Activated naive CD4-positive, alpha-beta T cell treated with anti-CD3 and anti-CD28 coated beads, Interleukin-2, amount 10 ng/mL, durations not matched to agents 7 days and 5 days (primary cell): ENCODE results near the gene VWA1.
"Not testable (repeated sequence)": the region's sequence is repeated elsewhere in the genome, so short reads cannot be mapped to it uniquely, and the experiment has no call there.

ENCODE experiments used
- CTCF ChIA-PET: fragments of 350-600 bp; sonication (Branson Sonifier 250); formaldehyde crosslinking; loops from one replicate; lab custom pipeline; 2021; ENCODE audit warnings: antibody characterized with exemption; lab: Charles Lee
- DNase-seq: peaks from one replicate; pipeline ENCODE4 v3.0.0-alpha.2; 2020
- H3K27ac Mint-ChIP-seq: one replicate; pipeline ENCODE4 v1.8.0; 2021; ENCODE audit warnings: mild to moderate bottlenecking, moderate library complexity, mixed read lengths
- H3K27me3 Mint-ChIP-seq: one replicate; pipeline ENCODE4 v1.8.0; 2021; ENCODE audit warnings: mild to moderate bottlenecking, mixed read lengths
- H3K36me3 Mint-ChIP-seq: one replicate; pipeline ENCODE4 v1.8.0; 2021; ENCODE audit warnings: mixed read lengths
- H3K4me1 Mint-ChIP-seq: one replicate; pipeline ENCODE4 v1.8.0; 2021; ENCODE audit warnings: mixed read lengths
- H3K4me3 Mint-ChIP-seq: one replicate; pipeline ENCODE4 v1.8.0; 2021; ENCODE audit warnings: mild to moderate bottlenecking, moderate library complexity, mixed read lengths
- H3K9me3 Mint-ChIP-seq: one replicate; pipeline ENCODE4 v1.8.0; 2021; ENCODE audit warnings: mixed read lengths

The VWA1 gene

DNA sequence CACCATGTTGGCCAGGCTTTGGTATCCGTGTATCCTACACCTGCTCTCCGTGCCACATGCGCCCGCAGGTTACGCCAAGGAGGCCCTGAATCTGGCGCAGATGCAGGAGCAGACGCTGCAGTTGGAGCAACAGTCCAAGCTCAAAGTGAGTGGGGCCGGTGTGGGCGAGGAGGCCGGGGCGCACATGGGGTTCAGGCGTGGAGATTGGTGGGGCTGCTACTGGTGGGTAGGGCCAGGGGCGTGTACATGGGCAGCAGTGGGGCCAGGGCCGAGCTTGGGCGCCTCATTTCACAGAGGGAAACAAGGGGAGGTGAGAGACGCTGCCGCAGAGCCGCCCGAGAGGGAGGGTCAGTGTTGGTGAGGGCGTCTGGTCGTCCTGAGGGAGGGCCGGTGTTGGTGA is 41.7 kb downstream of the VWA1 start:
- Mint-ChIP-seq H3K4me3 (no peak overlapping the region), H3K4me1 (peaks cover 13% of the 10 kb centered on the region), H3K27ac (no peak overlapping the region), H3K27me3 (no peaks in the 10 kb centered on the region), H3K9me3 (no peaks in the 10 kb centered on the region), H3K36me3 (peaks cover 18% of the 10 kb centered on the region)
- DNase-seq: no peak
- CTCF ChIA-PET: no interaction called here

- DNase-seq: no peak
- Mint-ChIP-seq H3K9me3 (no peaks in the 10 kb centered on the region), H3K27me3 (no peaks in the 10 kb centered on the region), H3K27ac (no peak overlapping the region), H3K36me3 (peaks cover 19% of the 10 kb centered on the region), H3K4me1 (no peaks in the 10 kb centered on the region), H3K4me3 (no peak overlapping the region)
- CTCF ChIA-PET: no interaction called here
These were observed 44.3 kb downstream of the VWA1 start for GRCh38 chr1:1479547-1480487.

DNA sequence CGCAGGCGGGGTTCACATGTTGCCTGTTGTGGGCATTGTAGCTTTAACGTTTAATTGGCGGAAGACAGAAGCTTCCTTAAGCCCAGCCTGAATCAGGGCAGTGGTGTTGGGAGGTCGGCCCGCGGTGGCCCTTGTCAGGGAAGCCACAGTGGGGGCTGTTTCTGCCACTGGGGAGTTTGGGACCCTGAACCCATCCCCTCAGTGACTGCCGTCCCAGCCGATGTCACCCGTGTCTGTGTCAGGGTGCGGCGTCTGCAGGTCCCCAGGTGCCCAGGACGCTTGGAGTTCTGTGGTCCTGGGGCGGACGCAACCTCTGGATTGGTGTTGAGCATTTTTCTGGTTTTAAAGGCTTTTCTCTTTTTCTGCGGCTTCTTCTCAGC is 45.0 kb downstream of the VWA1 start:
- CTCF ChIA-PET, H3K27ac Mint-ChIP-seq, H3K4me1 Mint-ChIP-seq, DNase-seq, H3K27me3 Mint-ChIP-seq, H3K9me3 Mint-ChIP-seq, H3K4me3 Mint-ChIP-seq: not testable (repeated sequence)
- peaks cover 19% of the 10 kb centered on the region for H3K36me3 Mint-ChIP-seq

DNA sequence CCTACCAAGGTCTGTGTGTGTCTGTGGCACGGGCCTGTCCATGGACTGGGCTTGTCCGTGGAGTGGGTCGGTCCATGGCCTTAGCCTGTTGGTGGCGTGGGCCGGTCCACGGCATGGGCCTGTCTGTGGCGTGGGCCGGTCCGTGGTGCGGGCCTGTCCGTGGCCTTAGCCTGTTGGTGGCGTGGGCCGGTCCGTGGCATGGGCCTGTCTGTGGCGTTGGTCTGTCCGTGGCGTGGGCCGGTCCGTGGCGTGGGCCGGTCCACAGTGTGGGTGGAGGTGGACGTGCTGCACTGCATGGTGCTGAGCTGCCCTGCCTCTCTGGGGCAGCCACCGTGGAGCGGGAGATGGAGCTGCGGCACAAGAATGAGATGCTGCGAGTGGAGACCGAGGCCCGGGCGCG is 46.3 kb downstream of the VWA1 start:
- H3K27me3 Mint-ChIP-seq, H3K4me3 Mint-ChIP-seq, H3K9me3 Mint-ChIP-seq, DNase-seq, H3K27ac Mint-ChIP-seq, H3K4me1 Mint-ChIP-seq, CTCF ChIA-PET: not testable (repeated sequence)
- H3K36me3 Mint-ChIP-seq: peaks cover 19% of the 10 kb centered on the region

- no peak for DNase-seq
- no peaks in the 10 kb centered on the region for H3K27me3 Mint-ChIP-seq
- H3K36me3 Mint-ChIP-seq: peaks cover 17% of the 10 kb centered on the region
- H3K27ac Mint-ChIP-seq: no peak overlapping the region
- CTCF ChIA-PET: no interaction called here
- no peaks in the 10 kb centered on the region for H3K4me1 Mint-ChIP-seq
- no peaks in the 10 kb centered on the region for H3K9me3 Mint-ChIP-seq
- H3K4me3 Mint-ChIP-seq: no peak overlapping the region
These were observed 47.4 kb downstream of the VWA1 start for GRCh38 chr1:1482856-1483255.

GRCh38 chr1:1483714-1484113 is 48.2 kb downstream of the VWA1 start:
- Mint-ChIP-seq H3K27ac (no peak overlapping the region), H3K36me3 (peaks cover 17% of the 10 kb centered on the region), H3K9me3 (no peaks in the 10 kb centered on the region), H3K4me1 (no peaks in the 10 kb centered on the region), H3K27me3 (no peaks in the 10 kb centered on the region), H3K4me3 (no peak overlapping the region)
- CTCF ChIA-PET: no interaction called here
- no peak for DNase-seq

DNA sequence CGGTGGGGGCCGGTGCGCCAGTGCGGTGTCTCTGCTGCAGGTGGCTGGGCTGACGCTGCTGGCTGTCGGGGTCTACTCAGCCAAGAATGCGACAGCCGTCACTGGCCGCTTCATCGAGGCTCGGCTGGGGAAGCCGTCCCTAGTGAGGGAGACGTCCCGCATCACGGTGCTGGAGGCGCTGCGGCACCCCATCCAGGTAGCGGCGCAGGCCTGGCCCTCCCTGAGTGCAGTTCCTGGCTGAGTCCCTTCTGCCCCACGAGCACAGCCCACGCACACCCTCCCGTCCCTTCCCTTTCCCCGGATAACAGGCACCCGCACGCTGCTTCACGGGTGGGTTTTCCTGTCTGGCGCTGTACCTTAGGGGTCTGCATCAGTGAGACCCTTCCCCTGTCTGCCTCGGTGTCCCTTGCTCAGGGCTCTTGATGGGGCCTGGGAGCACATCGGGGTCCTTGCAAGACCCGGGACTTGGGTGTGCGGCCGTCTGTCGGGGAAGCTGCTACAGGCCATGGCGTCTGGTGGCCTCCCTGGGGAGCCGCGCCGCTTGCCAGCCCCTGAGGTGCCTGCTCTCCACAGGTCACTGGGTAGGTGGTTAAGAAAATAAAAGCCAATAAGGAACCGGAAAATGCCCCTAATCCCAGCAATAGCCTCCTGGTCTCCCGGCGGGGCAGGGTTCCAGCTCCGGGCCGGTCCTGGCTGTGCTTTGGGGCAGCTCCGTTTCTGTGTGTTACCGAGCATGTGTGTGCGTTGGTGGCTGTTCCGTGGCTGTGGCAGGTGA is 49.7 kb downstream of the VWA1 start:
- CTCF ChIA-PET, DNase-seq, H3K27me3 Mint-ChIP-seq, H3K9me3 Mint-ChIP-seq, H3K27ac Mint-ChIP-seq, H3K4me3 Mint-ChIP-seq, H3K4me1 Mint-ChIP-seq: not testable (repeated sequence)
- H3K36me3 Mint-ChIP-seq: peaks cover 17% of the 10 kb centered on the region

DNA sequence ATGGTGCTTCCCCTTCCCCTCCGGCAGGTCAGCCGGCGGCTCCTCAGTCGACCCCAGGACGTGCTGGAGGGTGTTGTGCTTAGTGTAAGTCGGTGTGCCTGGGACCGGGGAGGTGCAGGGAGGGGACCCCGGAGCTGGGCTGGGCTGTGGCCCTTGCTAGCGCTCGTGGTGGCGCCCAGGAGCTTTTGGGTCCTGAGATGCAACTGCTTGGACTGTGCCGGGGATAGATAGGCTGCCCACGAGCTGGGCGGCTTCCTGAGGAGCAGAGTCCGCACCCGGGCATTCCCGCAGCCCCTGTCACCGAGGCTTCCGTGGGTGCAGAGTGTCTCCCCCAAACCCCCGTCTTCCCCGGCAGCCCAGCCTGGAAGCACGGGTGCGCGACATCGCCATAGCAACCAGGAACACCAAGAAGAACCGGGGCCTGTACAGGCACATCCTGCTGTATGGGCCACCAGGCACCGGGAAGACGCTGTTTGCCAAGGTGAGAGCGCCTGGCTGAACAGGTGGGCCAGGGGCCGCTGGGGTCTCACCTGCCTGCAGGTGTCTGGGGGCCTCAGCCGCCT is 50.3 kb downstream of the VWA1 start:
- DNase-seq, H3K9me3 Mint-ChIP-seq, H3K4me1 Mint-ChIP-seq, H3K27ac Mint-ChIP-seq, H3K27me3 Mint-ChIP-seq, CTCF ChIA-PET, H3K4me3 Mint-ChIP-seq: not testable (repeated sequence)
- H3K36me3 Mint-ChIP-seq: peaks cover 19% of the 10 kb centered on the region

DNA sequence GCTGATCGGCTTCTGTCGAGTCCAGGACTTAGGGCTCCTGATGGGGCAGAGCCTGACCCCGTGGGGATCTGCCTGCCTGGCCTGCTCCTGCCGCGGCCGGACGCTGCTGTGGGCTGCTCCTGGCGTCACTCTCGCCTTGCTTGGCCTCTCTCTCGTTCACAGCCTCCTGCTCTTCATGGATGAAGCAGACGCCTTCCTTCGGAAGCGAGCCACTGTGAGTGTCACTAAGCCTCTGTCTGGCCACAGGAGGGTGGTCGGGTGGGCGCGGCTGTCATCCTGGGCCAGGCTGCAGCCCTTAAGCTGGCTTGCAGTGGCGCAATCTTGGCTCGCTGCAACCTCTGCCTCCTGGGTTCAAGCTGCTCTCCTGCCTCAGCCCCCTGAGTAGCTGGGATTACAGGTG is 52.2 kb downstream of the VWA1 start:
- Mint-ChIP-seq H3K27me3 (no peaks in the 10 kb centered on the region), H3K9me3 (peaks cover 1% of the 10 kb centered on the region), H3K27ac (no peak overlapping the region), H3K4me3 (no peak overlapping the region), H3K4me1 (no peaks in the 10 kb centered on the region), H3K36me3 (peaks cover 33% of the 10 kb centered on the region)
- CTCF ChIA-PET: no interaction called here
- no peak for DNase-seq

DNA sequence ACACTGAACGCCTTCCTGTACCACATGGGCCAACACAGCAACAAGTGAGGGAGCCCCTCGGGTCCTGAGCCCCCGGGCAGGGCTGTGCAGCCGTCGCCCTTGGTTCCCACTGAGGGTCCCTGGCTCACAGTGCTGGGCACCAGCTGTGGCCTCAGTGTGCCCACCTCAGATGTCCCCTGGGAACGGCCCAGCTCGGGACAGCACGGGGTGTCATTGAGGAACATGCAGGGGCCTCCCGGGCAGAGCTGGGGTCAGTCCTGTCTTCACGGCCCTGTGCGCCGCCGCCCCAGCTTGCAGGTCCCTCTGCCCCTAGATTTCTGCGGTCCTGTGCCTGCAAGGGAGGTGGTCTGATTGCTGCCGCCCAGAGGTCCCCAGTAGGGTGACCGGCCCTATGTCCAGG is 53.7 kb downstream of the VWA1 start:
- H3K4me1 Mint-ChIP-seq: no peaks in the 10 kb centered on the region
- H3K27me3 Mint-ChIP-seq: no peaks in the 10 kb centered on the region
- H3K27ac Mint-ChIP-seq: no peak overlapping the region
- peaks cover 42% of the 10 kb centered on the region for H3K36me3 Mint-ChIP-seq
- CTCF ChIA-PET: no interaction called here
- H3K9me3 Mint-ChIP-seq: peaks cover 8% of the 10 kb centered on the region
- DNase-seq: no peak
- no peak overlapping the region for H3K4me3 Mint-ChIP-seq

DNA sequence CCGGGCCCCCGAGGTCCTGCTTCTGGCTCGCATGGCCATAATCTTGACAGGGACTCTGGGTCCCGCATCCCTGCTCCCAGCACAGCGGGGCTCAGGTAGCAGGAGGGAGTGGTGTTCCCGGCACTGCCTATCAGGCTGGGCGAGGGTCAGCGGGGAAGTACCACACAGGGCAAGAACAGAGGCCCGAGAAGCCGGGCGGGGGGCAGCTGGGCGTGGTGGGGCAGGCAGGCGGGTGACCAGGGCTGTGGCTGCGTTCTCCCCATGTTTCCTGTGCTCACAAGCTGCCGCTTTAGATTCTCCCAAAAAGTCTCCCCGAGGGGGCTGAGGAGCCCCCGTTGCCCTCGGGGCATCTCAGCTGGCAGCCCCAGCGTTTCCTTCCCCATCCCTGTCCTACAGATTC is 54.4 kb downstream of the VWA1 start:
- no peaks in the 10 kb centered on the region for H3K4me1 Mint-ChIP-seq
- H3K9me3 Mint-ChIP-seq: peaks cover 8% of the 10 kb centered on the region
- no peak for DNase-seq
- CTCF ChIA-PET: interaction anchor here (0.6 kb wide), 1 partner anchor 53 kb away, joined by 3 read pairs; no protein-coding TSS in a partner anchor
- H3K4me3 Mint-ChIP-seq: no peak overlapping the region
- no peak overlapping the region for H3K27ac Mint-ChIP-seq
- H3K36me3 Mint-ChIP-seq: peaks cover 42% of the 10 kb centered on the region
- no peaks in the 10 kb centered on the region for H3K27me3 Mint-ChIP-seq

DNA sequence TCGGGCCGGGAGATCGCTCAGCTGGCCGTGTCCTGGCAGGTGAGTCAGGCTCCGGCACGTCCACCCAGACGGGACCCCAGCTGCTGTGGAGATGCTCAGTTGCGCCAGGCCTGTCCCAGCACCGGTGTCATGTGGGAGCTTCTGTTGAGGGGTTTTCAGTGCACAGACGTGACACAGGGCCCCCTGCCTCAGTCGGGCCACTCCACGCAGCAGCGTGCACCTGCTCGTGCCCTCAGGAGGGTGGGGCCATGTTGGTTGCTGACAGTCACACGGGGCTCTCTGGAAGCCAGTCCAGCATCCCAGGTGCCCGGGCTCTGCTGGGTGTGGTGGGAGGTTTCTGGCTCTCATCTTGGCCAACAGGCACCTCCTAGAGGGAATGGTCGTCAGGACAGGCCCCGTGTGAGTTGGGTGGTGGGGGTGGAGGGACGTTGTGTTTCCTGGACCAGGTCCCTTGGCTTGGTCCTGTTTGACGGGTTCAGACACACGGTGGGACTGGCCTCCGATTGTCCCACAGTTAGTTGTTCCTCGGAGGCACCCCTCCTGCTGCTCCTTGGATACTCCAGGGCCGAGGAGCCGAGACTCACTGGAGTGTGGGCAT is 55.2 kb downstream of the VWA1 start:
- no peak overlapping the region for H3K4me3 Mint-ChIP-seq
- H3K9me3 Mint-ChIP-seq: peaks cover 8% of the 10 kb centered on the region
- H3K27ac Mint-ChIP-seq: no peak overlapping the region
- CTCF ChIA-PET: interaction anchor here (0.6 kb wide), 1 partner anchor 54 kb away, joined by 3 read pairs; no protein-coding TSS in a partner anchor
- no peak for DNase-seq
- peaks cover 42% of the 10 kb centered on the region for H3K36me3 Mint-ChIP-seq
- no peaks in the 10 kb centered on the region for H3K4me1 Mint-ChIP-seq
- H3K27me3 Mint-ChIP-seq: no peaks in the 10 kb centered on the region

GRCh38 chr1:1491601-1492000 is 56.1 kb downstream of the VWA1 start:
- no peaks in the 10 kb centered on the region for H3K27me3 Mint-ChIP-seq
- H3K9me3 Mint-ChIP-seq: peaks cover 8% of the 10 kb centered on the region
- H3K4me3 Mint-ChIP-seq: no peak overlapping the region
- no peak overlapping the region for H3K27ac Mint-ChIP-seq
- H3K36me3 Mint-ChIP-seq: peaks cover 42% of the 10 kb centered on the region
- CTCF ChIA-PET: no interaction called here
- H3K4me1 Mint-ChIP-seq: no peaks in the 10 kb centered on the region
- no peak for DNase-seq
